Activated CD4-positive, alpha-beta T cell treated with anti-CD3 and anti-CD28 coated beads for 24 hours (primary cell): ENCODE measurements around the gene GPX5.
"Not testable (repeated sequence)": the region's sequence is repeated elsewhere in the genome, so short reads cannot be mapped to it uniquely, and the experiment has no call there.

ENCODE experiments used
- DNase-seq, 2 donors: peaks; one replicate each; pipeline ENCODE4 v3.0.0-alpha.2; 2020; ENCODE audit warnings: low read depth in 2 of 2

Gene GPX5

DNA sequence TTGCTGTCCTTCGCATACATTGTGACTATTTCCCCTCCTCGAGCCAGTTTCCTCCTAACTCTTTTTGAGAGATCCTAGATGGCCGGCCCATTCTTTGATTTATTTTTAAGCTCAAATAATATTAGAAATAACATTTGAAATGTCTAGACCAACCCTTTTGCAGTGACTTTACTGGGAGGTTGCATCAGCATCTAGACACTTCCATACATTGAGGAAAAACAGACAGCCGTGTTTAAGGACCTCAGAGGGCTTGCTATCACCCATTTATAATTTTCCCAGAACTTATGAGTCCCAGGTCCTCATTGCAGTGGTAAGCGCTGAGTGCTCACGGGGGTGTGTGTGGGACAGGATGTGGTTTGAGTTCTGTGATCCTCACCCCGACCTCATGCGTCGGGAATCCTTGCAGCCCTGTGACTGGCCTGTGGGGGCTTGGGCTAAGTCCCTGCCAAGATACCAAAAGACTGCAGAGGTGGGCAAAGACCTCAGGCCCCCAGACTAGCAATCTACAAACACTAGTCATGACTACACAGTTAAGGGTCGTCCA, at the start of gene GPX5:
Gene GPX5 (plus strand): TSS at position 386 of the 544 bp plus-strand sequence. CDS start 133 bp downstream, at position 519.
- DNase-seq = no peak

- no peak for DNase-seq
Observed at GRCh38 chr6:28478518-28478917, 47.2 kb upstream of the GPX5 start.

- DNase-seq = no peak
Observed at GRCh38 chr6:28480253-28480932, 45.3 kb upstream of the GPX5 start.

DNA sequence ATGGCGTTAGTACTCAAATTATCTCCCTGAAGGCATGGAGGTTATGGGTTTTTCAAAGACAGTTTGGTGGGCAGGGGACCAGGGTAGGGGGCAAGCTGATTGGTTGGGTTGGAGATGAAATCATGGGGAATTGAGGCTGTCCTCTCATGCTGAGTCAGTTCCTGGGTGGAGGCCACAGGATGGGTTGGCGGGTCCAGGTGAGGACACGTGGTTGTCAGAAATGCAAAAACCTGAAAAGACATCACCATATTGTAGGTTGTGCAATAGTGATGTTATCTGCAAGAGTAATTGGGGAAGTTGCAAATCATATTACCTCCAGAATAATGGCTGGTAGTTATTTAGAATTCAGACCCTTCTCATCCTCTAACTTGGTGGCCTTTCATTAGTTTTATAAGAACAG, 40.2 kb upstream of the GPX5 start:
- DNase-seq = no peak

DNA sequence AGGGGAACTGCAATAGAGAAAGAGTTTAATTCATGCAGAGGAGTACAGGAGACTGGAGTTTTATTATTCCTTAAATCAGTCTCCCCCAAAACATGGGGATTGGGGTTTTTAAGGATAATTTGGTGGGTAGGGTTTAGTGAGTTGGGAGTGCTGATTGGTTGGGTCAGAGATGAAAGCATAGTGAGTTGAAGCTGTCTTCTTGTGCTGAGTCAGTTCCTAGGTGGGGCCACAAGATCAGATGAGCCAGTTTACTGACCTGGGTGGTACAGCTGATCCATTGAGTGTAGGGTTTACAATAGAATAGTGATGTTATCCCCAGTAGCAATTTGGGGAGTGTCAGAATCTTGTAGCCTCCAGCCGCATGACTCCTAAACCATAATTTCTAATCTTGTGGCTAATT, 39.1 kb upstream of the GPX5 start:
- no peak for DNase-seq

GRCh38 chr6:28486988-28487742, 38.5 kb upstream of the GPX5 start:
- no peak for DNase-seq

- peak; percentile 25 to 34 for DNase-seq
Observed at GRCh38 chr6:28488916-28489365, 36.7 kb upstream of the GPX5 start.

- peak; percentile 8 to 39 for DNase-seq
Observed at GRCh38 chr6:28489366-28490204, 36.1 kb upstream of the GPX5 start.

GRCh38 chr6:28490205-28490890, 35.3 kb upstream of the GPX5 start:
- no peak for DNase-seq

DNA sequence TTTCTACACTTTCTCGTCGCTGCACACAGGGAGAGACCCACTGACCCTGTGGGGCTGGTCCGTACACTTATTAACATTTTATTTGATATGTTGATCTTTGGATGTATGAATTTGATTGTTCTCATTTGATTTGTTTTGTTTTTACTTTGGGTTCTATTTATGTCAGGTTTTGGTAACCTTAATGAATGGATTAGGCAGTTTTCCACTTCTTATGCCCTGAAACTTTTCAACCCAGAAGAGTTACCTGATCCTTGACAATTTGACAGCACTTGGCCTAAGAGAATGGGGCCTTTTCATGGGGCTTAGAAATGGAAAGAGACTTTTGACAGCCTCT, 33.7 kb upstream of the GPX5 start:
- DNase-seq = no peak

DNA sequence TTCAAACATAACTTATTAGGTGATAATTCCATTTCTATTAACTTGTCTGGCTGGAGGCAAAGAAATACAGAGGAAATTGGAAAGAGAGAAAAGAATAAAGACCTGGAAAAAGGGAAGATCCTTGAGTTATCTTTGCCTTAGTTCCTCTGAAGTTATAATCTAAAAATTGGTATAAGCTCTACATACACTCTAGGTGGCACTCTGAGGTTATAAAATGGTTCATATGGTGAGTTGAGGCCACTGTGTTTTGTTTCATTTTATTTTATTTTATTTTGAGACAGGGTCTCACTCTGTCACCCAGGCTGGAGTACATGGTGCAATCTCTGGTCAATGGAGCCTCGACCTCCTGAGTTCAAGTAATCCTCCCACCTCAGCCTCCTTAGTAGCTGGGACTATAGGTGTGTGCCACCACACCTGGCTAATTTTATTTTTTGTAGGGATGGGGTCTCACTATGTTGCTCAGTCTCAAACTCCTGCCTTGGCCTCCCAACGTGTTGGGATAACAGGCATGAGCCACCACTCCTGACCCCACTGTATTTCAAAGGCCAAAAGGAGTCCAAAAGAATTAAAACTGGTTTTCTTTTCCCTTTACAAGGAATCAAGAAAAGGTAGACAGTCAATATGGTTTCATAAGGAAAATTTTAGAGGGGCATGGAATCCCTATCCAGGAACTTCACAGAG, 29.4 kb upstream of the GPX5 start:
- DNase-seq = no peak

GRCh38 chr6:28497306-28497705, 28.4 kb upstream of the GPX5 start:
- DNase-seq = no peak

DNA sequence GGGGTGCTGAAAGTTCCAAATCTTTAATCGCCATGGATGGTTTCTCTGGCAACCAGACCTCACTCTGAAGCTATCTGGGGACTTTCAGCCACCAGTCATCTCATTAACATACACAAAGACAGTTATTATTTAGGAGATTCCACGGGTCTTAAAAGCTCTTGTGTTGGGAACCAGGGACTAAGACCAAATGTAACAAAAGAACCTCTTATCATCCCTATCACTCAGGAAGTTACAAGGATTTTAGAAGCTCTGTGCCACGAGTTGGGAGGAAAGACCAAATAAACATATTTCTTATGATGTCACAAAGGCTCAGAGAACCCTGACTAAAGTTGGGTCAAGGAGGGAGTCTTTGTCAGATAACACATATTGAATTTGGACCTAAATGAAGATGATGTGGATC, 27.8 kb upstream of the GPX5 start:
- DNase-seq = no peak

- DNase-seq = no peak
Observed at GRCh38 chr6:28501259-28501658, 24.4 kb upstream of the GPX5 start.

DNA sequence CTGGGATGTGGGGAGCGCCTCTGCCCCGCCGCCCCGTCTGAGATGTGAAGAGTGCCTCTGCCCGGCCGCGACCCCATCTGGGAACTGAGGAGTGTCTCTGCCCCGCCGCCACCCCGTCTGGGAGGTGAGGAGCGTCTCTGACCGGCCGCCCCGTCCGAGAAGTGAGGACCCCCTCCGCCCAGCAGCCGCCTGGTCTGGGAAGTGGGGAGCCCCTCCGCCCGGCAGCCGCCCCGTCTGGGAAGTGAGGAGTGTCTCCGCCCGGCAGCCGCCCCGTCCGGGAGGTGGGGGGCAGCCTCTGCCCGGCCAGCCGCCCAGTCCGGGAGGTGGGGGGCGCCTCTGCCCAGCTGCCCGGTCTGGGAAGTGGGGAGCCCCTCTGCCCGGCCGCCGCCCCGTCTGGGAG, 23.5 kb upstream of the GPX5 start:
- not testable (repeated sequence) for DNase-seq

DNA sequence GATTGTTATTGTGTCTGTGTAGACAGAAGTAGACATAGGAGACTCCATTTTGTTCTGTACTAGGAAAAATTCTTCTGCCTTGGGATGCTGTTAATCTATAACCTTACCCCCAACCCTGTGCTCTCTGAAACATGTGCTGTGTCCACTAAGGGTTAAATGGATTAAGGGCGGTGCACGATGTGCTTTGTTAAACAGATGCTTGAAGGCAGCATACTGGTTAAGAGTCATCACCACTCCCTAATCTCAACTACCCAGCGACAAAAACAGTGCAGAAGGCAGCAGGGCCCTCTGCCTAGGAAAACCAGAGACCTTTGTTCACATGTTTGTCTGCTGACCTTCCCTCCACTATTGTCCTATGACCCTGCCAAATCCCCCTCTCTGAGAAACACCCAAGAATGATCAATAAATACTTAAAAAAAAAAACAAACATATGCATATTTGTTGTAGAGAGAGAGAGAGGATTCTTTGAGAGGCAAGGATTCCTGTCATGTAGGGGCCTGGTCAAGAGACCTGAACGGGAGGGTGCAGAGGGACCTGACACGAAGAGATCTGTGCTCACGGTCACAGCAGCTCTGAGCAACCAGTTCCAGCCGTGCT, 22.9 kb upstream of the GPX5 start:
- DNase-seq = not testable (repeated sequence)

DNA sequence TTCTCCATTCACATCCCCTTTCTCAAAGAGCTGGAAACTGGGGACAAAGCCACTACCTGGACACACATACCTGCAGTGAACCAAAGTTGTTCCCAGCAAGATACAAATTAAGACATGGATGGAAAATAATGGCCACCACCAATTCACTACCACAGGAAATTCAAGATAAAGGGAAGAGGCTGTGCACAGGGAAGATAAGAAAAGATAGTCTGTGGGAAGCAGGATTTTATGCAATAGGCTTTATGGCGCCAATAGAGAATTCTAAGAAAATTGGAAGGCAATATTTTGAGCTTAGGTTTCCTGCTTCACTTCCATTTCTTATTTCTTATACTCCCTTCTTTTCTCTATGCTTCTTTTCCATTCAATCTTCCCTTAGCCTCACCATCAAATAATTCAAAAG, 19.9 kb upstream of the GPX5 start:
- no peak for DNase-seq

DNA sequence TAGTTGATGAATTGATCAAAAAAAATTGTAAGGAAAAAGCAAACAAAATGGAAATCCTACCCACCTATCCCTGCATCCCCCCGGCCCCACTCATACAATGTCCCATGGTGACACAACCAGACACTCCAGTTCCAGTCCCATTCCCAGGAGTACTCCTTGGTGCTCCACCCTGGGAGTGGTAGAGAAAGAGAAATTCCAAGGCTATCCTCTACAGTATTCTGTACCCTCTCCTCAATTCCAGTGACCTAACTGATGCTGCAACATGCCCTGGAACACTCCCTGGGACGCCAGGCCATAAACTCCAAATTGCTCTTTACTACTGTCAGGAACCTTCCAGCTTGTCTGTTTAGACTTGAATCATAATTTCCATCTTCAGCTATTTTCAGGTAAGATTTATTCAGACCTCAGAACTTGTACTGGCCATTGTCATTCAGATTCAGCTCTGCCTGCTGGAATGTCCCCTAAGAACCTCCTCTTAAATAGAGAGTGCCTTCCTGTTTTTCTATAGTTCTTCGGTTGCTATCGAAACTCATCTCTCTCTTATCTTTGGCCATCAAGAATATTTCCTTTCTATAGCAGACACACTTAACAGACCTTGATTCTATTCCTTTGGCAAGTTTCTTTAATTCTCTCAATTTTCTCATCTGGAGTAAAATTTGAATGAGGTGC, 18.7 kb upstream of the GPX5 start:
- DNase-seq = no peak

- no peak for DNase-seq
Observed at GRCh38 chr6:28511628-28512300, 13.9 kb upstream of the GPX5 start.

DNA sequence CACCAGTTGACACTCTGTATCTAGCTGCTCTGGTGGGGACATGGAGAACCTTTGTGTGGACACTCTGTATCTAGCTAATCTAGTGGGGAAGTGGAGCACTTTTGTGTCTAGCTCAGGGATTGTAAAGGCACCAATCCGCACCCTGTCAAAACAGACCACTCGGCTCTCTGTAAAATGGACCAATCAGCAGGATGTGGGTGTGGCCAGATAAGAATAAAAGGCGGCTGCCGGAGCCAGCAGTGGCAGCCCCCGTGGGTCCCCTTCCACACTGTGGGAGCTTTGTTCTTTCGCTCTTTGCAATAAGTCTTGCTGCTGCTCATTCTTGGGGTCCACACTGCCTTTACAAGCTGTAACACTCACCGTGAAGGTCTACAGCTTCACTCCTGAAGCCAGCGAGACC, 13.3 kb upstream of the GPX5 start:
- DNase-seq = not testable (repeated sequence)
